ENCODE data around the gene CUBN.

GRCh38 chr10:16968416-16969041, 161.1 kb downstream of the CUBN start:
- TF ChIP-seq CTCF (conservative IDR thresholded peaks at IDR 0.05) (no peak), ZFX (IDR thresholded peaks at IDR 0.05) (no peak)
